ENCODE data around the gene R3HDM4.
"Not testable (repeated sequence)": the region's sequence is repeated elsewhere in the genome, so short reads cannot be mapped to it uniquely, and the experiment has no call there.

The R3HDM4 gene

DNA sequence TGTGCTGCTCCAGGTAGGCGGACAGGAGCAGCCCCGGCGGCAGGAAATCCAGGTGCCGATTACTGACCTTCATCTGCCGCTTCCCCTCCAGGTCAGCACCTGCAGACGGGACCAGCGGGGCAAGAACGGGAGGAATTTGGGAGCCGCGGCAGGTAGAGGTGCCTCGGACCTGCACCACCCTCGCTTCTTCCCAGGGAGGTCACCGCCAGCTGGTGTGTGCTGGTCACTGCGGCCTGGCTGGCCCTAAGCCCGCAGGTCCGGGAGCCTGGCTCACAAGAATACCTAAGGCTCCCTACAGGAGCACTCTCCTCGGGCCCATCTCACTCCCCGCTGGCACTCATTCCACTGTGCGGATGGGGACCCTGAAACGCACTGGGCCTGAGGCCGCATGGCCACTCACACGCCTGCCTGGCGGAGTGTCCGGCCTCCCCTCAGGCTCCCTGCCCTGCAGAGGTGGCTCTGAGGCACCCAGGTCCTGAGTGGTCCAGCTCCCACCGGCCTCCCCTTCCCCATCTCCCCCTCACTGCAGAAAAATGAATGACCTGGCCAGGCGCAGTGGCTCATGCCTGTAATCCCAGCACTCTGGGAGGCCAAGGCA lies 15.5 kb downstream of the R3HDM4 start:
- H3K9me3 ChIP-seq = no peaks in the 10 kb centered on the region
- no peaks in the 10 kb centered on the region for H3K27me3 ChIP-seq
- TF ChIP-seq, protein P1, sequence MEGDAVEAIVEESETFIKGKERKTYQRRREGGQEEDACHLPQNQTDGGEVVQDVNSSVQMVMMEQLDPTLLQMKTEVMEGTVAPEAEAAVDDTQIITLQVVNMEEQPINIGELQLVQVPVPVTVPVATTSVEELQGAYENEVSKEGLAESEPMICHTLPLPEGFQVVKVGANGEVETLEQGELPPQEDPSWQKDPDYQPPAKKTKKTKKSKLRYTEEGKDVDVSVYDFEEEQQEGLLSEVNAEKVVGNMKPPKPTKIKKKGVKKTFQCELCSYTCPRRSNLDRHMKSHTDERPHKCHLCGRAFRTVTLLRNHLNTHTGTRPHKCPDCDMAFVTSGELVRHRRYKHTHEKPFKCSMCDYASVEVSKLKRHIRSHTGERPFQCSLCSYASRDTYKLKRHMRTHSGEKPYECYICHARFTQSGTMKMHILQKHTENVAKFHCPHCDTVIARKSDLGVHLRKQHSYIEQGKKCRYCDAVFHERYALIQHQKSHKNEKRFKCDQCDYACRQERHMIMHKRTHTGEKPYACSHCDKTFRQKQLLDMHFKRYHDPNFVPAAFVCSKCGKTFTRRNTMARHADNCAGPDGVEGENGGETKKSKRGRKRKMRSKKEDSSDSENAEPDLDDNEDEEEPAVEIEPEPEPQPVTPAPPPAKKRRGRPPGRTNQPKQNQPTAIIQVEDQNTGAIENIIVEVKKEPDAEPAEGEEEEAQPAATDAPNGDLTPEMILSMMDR (IDR thresholded peaks at IDR 0.05; ENCODE audit: low read depth, low read length) = no peak
- no peak overlapping the region for H3K4me3 ChIP-seq (ENCODE audit: low read depth, low read length)
- no peaks in the 10 kb centered on the region for H3K4me1 ChIP-seq
- DNase-seq = no peak
- H3K36me3 ChIP-seq = no peaks in the 10 kb centered on the region

DNA sequence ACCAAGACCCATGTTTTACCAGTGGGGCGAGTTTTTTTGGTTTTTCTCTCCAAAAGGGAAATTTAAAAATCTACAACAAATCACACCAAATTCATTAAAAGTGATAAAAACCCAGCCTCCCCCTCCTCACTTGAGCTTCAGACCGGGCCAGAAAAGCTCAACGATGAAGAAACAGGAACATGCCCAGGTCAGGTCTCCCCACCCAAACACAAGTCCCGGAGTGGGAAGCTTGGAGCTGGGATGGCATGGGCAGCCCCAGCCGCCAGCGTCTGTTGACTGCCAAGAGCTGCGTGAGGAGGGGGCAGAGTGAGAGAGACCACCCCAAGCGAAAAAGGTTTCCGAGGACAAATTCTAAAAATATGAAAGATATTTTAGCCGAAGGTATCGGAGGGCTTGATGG lies 16.0 kb downstream of the R3HDM4 start:
- no peaks in the 10 kb centered on the region for H3K36me3 ChIP-seq
- TF ChIP-seq, protein P1 (IDR thresholded peaks at IDR 0.05; ENCODE audit: low read depth, low read length) = no peak
- DNase-seq = no peak
- H3K4me1 ChIP-seq = no peaks in the 10 kb centered on the region
- no peaks in the 10 kb centered on the region for H3K27me3 ChIP-seq
- no peaks in the 10 kb centered on the region for H3K9me3 ChIP-seq
- no peak overlapping the region for H3K4me3 ChIP-seq (ENCODE audit: low read depth, low read length)

DNA sequence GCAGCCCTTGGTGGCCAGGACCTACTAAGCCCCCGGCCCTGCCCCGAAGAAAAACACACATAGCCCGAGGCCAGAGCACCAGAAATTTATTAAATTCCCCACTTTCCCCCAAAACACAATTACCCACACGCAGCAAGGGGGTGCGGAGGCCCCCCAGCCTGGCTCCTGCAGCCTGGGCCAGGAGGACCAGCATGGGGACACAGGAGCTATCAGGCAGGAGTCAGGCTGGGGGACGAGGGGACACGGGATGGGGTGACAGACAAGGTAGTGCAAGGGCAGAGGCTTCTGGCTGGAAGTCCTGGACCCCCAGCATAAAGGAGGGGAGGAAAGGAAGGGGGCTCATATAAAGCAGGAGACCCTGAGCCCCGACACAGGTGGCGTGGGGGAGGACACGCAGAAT lies 16.6 kb downstream of the R3HDM4 start:
- no peaks in the 10 kb centered on the region for H3K36me3 ChIP-seq
- no peaks in the 10 kb centered on the region for H3K9me3 ChIP-seq
- no peaks in the 10 kb centered on the region for H3K4me1 ChIP-seq
- H3K27me3 ChIP-seq = no peaks in the 10 kb centered on the region
- TF ChIP-seq, protein P1 (IDR thresholded peaks at IDR 0.05; ENCODE audit: low read depth, low read length) = no peak
- no peak overlapping the region for H3K4me3 ChIP-seq (ENCODE audit: low read depth, low read length)
- DNase-seq = no peak

DNA sequence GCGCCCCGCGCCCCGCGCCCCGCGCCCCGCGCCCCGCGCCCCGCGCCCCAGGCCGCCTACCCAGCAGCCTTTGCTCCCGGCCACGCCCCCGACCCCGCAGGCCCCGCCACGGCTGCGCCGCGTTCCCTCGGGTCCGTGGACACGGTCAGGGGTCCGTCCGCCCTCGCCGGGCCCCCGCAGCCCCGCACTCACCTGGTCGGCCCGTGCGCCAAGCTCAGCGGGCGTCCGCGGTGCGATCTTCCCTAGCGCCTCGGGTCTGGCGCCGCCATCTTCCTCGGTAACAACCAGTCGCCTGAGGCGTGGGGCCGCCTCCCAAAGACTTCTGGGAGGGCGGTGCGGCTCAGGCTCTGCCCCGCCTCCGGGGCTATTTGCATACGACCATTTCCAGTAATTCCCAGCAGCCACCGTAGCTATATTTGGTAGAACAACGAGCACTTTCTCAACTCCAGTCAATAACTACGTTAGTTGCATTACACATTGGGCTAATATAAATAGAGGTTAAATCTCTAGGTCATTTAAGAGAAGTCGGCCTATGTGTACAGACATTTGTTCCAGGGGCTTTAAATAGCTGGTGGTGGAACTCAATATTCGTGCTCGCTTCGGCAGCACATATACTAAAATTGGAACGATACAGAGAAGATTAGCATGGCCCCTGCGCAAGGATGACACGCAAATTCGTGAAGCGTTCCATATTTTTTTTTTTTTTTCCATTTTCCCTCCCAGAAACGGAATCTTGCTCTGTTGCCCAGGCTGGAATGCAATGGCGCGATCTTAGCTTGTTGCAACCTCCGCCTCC lies 19.9 kb downstream of the R3HDM4 start, which contains the start of the genes MED16 and RNU6-9:
Gene MED16 (minus strand): TSS at position 294 of the 796 bp plus-strand sequence. CDS start 2,056 bp downstream, outside the sequence.
Gene RNU6-9 (plus strand): TSS at position 591 of the 796 bp plus-strand sequence.
- H3K36me3 ChIP-seq = peaks cover 18% of the 10 kb centered on the region
- no peaks in the 10 kb centered on the region for H3K9me3 ChIP-seq
- H3K27me3 ChIP-seq = no peaks in the 10 kb centered on the region
- DNase-seq = peak; percentile 95
- H3K4me3 ChIP-seq (ENCODE audit: low read depth, low read length) = peak within 1 kb of the TSS; percentile 71
- H3K4me1 ChIP-seq = no peaks in the 10 kb centered on the region
- TF ChIP-seq, protein P1 (IDR thresholded peaks at IDR 0.05; ENCODE audit: low read depth, low read length) = no peak

DNA sequence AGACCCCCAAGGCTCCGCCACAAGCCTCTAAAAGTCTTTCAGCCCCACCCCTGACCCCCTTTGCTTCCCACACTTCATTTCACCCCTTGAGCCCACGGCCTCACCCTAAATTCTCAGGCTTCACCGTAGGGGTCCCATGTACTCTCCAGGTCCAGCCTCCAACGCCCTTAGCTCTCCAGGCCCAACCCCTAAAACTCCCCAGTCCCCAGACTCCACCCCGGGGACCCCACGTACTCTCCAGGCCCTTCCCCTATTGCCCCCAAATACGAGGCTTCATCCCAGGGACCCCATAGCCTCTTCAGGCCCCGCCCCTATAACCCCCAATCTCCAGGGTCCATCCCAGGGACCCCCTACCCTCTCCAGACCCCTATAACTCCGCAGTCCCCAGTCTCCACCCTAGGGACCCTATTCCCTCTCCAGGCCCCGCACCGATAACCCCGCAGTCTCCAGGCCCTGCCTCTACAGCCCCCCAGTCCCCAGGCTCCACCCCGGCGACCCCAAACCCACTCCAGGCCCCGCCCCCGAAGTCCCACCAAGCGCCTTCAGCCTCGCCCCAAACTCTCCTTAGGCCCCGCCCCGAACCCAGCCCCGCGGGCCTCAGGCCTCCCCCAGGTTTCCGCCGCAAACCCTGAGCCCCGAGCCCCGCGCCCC lies 20.7 kb downstream of the R3HDM4 start:
- no peak for DNase-seq
- Histone ChIP-seq H3K36me3 (peaks cover 23% of the 10 kb centered on the region), H3K27me3 (no peaks in the 10 kb centered on the region), H3K4me1 (no peaks in the 10 kb centered on the region), H3K4me3 (ENCODE audit: low read depth, low read length) (peak overlapping the region; percentile 71), H3K9me3 (no peaks in the 10 kb centered on the region)
- TF ChIP-seq, protein P1 (IDR thresholded peaks at IDR 0.05; ENCODE audit: low read depth, low read length) = no peak

DNA sequence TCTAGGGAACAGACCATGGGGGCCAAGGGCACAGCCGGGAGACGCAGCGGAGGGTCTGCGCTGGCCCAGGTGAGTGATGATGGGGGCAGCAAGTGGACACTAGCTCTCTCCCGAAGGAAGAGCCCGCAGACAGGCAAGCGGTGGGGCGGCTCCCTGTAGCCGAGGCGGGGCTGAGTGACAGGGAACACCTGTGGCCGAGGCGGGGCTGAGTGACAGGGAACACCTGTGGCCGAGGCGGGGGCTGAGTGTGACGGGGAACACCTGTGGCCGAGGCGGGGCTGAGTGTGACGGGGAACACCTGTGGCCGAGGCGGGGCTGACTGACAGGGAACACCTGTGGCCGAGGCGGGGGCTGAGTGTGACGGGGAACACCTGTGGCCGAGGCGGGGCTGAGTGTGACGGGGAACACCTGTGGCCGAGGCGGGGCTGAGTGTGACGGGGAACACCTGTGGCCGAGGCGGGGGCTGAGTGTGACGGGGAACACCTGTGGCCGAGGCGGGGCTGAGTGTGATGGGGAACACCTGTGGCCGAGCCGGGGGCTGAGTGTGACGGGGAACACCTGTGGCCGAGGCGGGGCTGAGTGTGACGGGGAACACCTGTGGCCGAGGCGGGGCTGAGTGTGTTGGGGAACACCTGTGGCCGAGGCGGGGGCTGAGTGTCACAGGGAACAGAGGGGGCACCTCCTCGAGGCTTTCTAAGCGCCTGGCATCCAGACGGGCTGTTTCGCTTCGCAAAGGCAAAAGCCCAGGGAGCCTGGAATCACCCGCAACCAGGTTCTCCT lies 21.4 kb downstream of the R3HDM4 start:
- H3K4me1 ChIP-seq, H3K9me3 ChIP-seq, DNase-seq, H3K27me3 ChIP-seq: not testable (repeated sequence)
- Histone ChIP-seq H3K4me3 (ENCODE audit: low read depth, low read length) (peak overlapping the region; percentile 71), H3K36me3 (peaks cover 23% of the 10 kb centered on the region)

All from BE2C (cell line).